ENCODE data around the gene TMEM109.

The TMEM109 gene

GRCh38 chr11:60873533-60873932 lies 40.4 kb upstream of the TMEM109 start (continued):
- TF ChIP-seq ZNF510 (tag by site-specific recombination; IDR thresholded peaks at IDR 0.05; ENCODE audit: insufficient replicate concordance), result no peak

- no peaks in the 10 kb centered on the region for H3K9me3 ChIP-seq (ENCODE audit: control insufficient read depth, insufficient read depth, low read depth, low read length)
- POLR2A ChIA-PET, result no interaction called here
- no peak overlapping the region for H3K27ac ChIP-seq (ENCODE audit: extremely low read depth, low read depth, low read length)
- peaks cover 0 to 15% of the 10 kb centered on the region in 2 experiments; a peak in 1 of 3 replicates for H3K36me3 ChIP-seq (ENCODE audit: control insufficient read depth in 2 of 2, insufficient read depth in 1 of 2, low read length in 2 of 2)
- CTCF ChIA-PET, result interaction anchor here (0.6 to 2.2 kb wide), 5 partner anchors 13 to 555 kb away, joined by 3 to 6 read pairs (median 4); no protein-coding TSS in a partner anchor
- H3K4me3 ChIP-seq (ENCODE audit: low read depth, low read length), result no peak overlapping the region
- TF ChIP-seq ZNF16 (tag by site-specific recombination; IDR thresholded peaks at IDR 0.05; ENCODE audit: low read depth) (no peak), HOXA7 (CRISPR knock-in tag; IDR thresholded peaks at IDR 0.05; ENCODE audit: borderline replicate concordance) (no peak), ZBTB44 (tag by site-specific recombination; IDR thresholded peaks at IDR 0.05) (no peak), ZNF174 (tag by site-specific recombination; IDR thresholded peaks at IDR 0.05) (no peak)
- H3K4me1 ChIP-seq (ENCODE audit: control insufficient read depth, insufficient read depth, low read length), result no peaks in the 10 kb centered on the region
Measured at GRCh38 chr11:60874421-60875365, 39.3 kb upstream of the TMEM109 start.

DNA sequence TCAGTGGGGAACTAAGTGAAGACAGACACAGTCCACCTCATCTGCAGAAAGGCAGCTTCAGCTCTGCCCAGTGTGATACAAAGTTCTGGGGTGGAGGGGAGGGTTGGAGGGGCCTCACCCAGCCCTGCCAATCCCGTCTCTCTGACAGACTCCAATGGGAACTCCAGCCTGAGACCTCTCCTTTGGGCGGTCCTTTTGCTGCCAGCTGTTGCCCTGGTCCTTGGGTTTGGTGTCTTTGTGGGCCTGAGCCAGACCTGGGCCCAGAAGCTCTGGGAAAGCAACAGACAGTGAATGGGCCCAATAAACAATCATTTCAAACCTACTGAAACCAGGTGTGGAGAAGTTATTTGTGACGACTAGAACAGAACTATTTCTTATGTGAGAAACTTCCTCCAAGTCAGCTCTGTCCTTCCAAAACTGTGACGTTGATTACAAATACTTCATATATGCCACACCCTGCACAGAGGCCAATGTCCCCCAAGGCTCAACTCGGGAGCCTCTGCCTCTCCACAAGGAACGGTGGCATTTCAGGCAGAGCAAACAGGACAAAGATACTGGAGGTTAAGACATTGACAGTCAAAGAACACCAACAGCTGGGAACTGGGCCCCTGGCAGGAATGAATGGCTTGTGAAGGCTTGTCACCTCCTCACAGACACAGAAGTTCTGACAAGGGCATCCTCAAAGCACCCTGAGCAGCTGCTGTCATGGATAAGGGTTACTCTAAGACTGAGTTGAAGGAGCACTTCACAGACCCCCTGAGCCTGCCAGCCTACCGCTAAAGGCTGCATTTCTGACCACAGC lies 38.4 kb upstream of the TMEM109 start:
- no peaks in the 10 kb centered on the region for H3K9me3 ChIP-seq (ENCODE audit: control insufficient read depth, insufficient read depth, low read depth, low read length)
- POLR2A ChIA-PET, result no interaction called here
- H3K27ac ChIP-seq (ENCODE audit: extremely low read depth, low read depth, low read length), result no peak overlapping the region
- no peak overlapping the region for H3K4me3 ChIP-seq (ENCODE audit: low read depth, low read length)
- no peak for TF ChIP-seq ZNF202 (tag by site-specific recombination; IDR thresholded peaks at IDR 0.05; ENCODE audit: borderline replicate concordance)
- TF ChIP-seq ZNF174 (tag by site-specific recombination; IDR thresholded peaks at IDR 0.05), result no peak
- TF ChIP-seq ZBTB20 (tag by site-specific recombination; IDR thresholded peaks at IDR 0.05), result no peak
- TF ChIP-seq ZNF639 (tag by site-specific recombination; IDR thresholded peaks at IDR 0.05), result no peak
- no peak for TF ChIP-seq SP2 (tag by site-specific recombination; IDR thresholded peaks at IDR 0.05)
- TF ChIP-seq ZNF629 (tag by site-specific recombination; IDR thresholded peaks at IDR 0.05), result no peak
- no peak for TF ChIP-seq SALL2 (tag by site-specific recombination; IDR thresholded peaks at IDR 0.05; ENCODE audit: borderline replicate concordance)
- no peak for TF ChIP-seq HOXD13 (CRISPR knock-in tag; IDR thresholded peaks at IDR 0.05; ENCODE audit: borderline replicate concordance)
- peaks cover 0 to 23% of the 10 kb centered on the region in 2 experiments; a peak in 1 of 3 replicates for H3K36me3 ChIP-seq (ENCODE audit: control insufficient read depth in 2 of 2, insufficient read depth in 1 of 2, low read length in 2 of 2)
- no peaks in the 10 kb centered on the region for H3K4me1 ChIP-seq (ENCODE audit: control insufficient read depth, insufficient read depth, low read length)
- CTCF ChIA-PET, result interaction anchor here (0.6 to 2.2 kb wide), 3 partner anchors 24 to 556 kb away, joined by 3 to 6 read pairs (median 5); no protein-coding TSS in a partner anchor

GRCh38 chr11:60876168-60876485 lies 37.8 kb upstream of the TMEM109 start:
- no peak overlapping the region for H3K4me3 ChIP-seq (ENCODE audit: low read depth, low read length)
- CTCF ChIA-PET, result interaction anchor here (1.4 to 2.2 kb wide), 2 partner anchors 23 to 45 kb away, joined by 4 to 6 read pairs; no protein-coding TSS in a partner anchor
- POLR2A ChIA-PET, result no interaction called here
- H3K9me3 ChIP-seq (ENCODE audit: control insufficient read depth, insufficient read depth, low read depth, low read length), result no peaks in the 10 kb centered on the region
- H3K27ac ChIP-seq (ENCODE audit: extremely low read depth, low read depth, low read length), result no peak overlapping the region
- H3K4me1 ChIP-seq (ENCODE audit: control insufficient read depth, insufficient read depth, low read length), result no peaks in the 10 kb centered on the region
- TF ChIP-seq ZNF596 (tag by site-specific recombination; IDR thresholded peaks at IDR 0.05), result no peak
- no peak for TF ChIP-seq ZNF350 (tag by site-specific recombination; IDR thresholded peaks at IDR 0.05)
- peaks cover 0 to 28% of the 10 kb centered on the region in 2 experiments; a peak in 1 of 3 replicates for H3K36me3 ChIP-seq (ENCODE audit: control insufficient read depth in 2 of 2, insufficient read depth in 1 of 2, low read length in 2 of 2)

Measured in HEK293 (cell line).